Measurements from ENCODE around the gene TMEM238. TPM values are rescaled to one million over a fixed set of nuclear protein-coding genes. Genes with fewer than 3 reads are reported as not detected.

TMEM238 gene
- total and polyA plus RNA-seq, 9 of the 15 experiments (the other 6 are each of a cell fraction or from before 2014, with no cell fraction given) = 0.18 to 5.1 (median 1.3) TPM; not detected in 4

GRCh38 chr19:55384131-55384919 is at the start of gene TMEM238 (continued):
- TF ChIP-seq MTF1 (CRISPR knock-in tag; IDR thresholded peaks at IDR 0.05; ENCODE audit: borderline replicate concordance) (no peak), ATF2 (CRISPR knock-in tag; IDR thresholded peaks at IDR 0.05) (no peak), MXD1 (CRISPR knock-in tag; IDR thresholded peaks at IDR 0.05; ENCODE audit: borderline replicate concordance, poor library complexity, severe bottlenecking) (no peak), ELF2 (CRISPR knock-in tag; IDR thresholded peaks at IDR 0.05) (no peak), ARID3A (IDR thresholded peaks at IDR 0.05; ENCODE audit: borderline replicate concordance, low read depth, low read length) (no peak), ZC3H11A (IDR thresholded peaks at IDR 0.05; ENCODE audit: low read depth, low read length) (no peak), GTF2E2 (tag; IDR thresholded peaks at IDR 0.05) (no peak), MTA3 (IDR thresholded peaks at IDR 0.05; ENCODE audit: borderline replicate concordance) (no peak), ZNF644 (tag; IDR thresholded peaks at IDR 0.05; ENCODE audit: low read depth) (no peak), HIVEP1 (CRISPR knock-in tag; IDR thresholded peaks at IDR 0.05) (no peak), BCL6 (CRISPR knock-in tag; IDR thresholded peaks at IDR 0.05) (no peak), NELFE (IDR thresholded peaks at IDR 0.05; ENCODE audit: insufficient read depth, insufficient read length) (no peak), HCFC1 (IDR thresholded peaks at IDR 0.05; ENCODE audit: low read depth, low read length) (no peak; the same call in 1 of the 2 replicates), GMEB1 (CRISPR knock-in tag; IDR thresholded peaks at IDR 0.05) (no peak), ZNF592 (IDR thresholded peaks at IDR 0.05) (no peak; the same call in 1 of the 2 replicates)

Measured in K562 (cell line).